K562 (cell line): ENCODE data around the gene VEGFB. TPM values are rescaled to one million over a fixed set of nuclear protein-coding genes. Genes with fewer than 3 reads are reported as not detected.
A peak's percentile ranks its signal among the peaks of the same experiment; 100 is the strongest.

Experiments
- ADNP ChIP-seq: fragments of 200-800 bp; sonication (Bioruptor generic); IDR thresholded peaks from 2 replicates; pipeline ENCODE4 v1.6.1; 2016; ENCODE audit warnings: missing genetic modification characterization, missing compliant biosample characterization
- ATF7 ChIP-seq: fragments of 450-650 bp; IDR thresholded peaks from 2 replicates; pipeline ENCODE4 v1.7.1; 2014; ENCODE audit warnings: mild to moderate bottlenecking, moderate library complexity
- CXXC5 ChIP-seq: fragments of 250-450 bp; sonication (Bioruptor Pico); IDR thresholded peaks from 2 replicates; pipeline ENCODE4 v1.8.0; 2022; ENCODE audit warnings: inconsistent platforms, mild to moderate bottlenecking, moderate library complexity
- ETV1 ChIP-seq: fragments of 450-650 bp; conservative IDR thresholded peaks from 2 replicates; pipeline ENCODE4 v1.6.1; 2016; ENCODE audit warnings: missing genetic modification characterization, control low read depth, low read depth, missing compliant biosample characterization
- GTF2F1 ChIP-seq: IDR thresholded peaks from 2 replicates; pipeline ENCODE4 v1.6.1; 2011; ENCODE audit warnings: low read depth, low read length, improper control_type of control experiment
- JUND ChIP-seq, 2 experiments: IDR thresholded peaks; 2 replicates in 1 of 2; 3 replicates in 1 of 2; pipeline ENCODE4 v1.6.1; 2011; ENCODE audit warnings: borderline replicate concordance in 2 of 2, low read depth in 2 of 2, low read length in 2 of 2, improper control_type of control experiment in 1 of 2, missing biosample characterization in 1 of 2, missing genetic modification characterization in 1 of 2, missing genetic modification reagents in 1 of 2
- KDM1A ChIP-seq, 2 experiments: fragments of 450-650 bp; IDR thresholded peaks; 2 replicates each; pipeline ENCODE4 v1.6.1; 2016; ENCODE audit warnings: mild to moderate bottlenecking in 2 of 2
- KLF16 ChIP-seq: IDR thresholded peaks from 2 replicates; pipeline ENCODE4 v1.6.1; 2016; ENCODE audit warnings: antibody characterized with exemption
- NFRKB ChIP-seq: fragments of 450-650 bp; IDR thresholded peaks from 2 replicates; pipeline ENCODE4 v1.6.1; 2016; ENCODE audit warnings: low read depth
- PTRF ChIP-seq: fragments of 450-650 bp; IDR thresholded peaks from 2 replicates; pipeline ENCODE4 v1.6.1; 2016; ENCODE audit warnings: mild to moderate bottlenecking, missing genetic modification characterization, missing compliant biosample characterization
- RCOR1 ChIP-seq, 2 experiments: IDR thresholded peaks; 2 replicates each; pipeline ENCODE4 v1.6.1; 2012; ENCODE audit warnings: low read depth in 2 of 2, low read length in 2 of 2, borderline replicate concordance in 1 of 2, improper control_type of control experiment in 1 of 2
- SMAD1 ChIP-seq: fragments of 150-350 bp; IDR thresholded peaks from 2 replicates; pipeline ENCODE4 v1.6.1; 2014; ENCODE audit warnings: low read length, low read depth; ENCODE audit not compliant: partially characterized antibody
- SMAD2 ChIP-seq: fragments of 150-350 bp; IDR thresholded peaks from 2 replicates; pipeline ENCODE4 v1.6.1; 2014; ENCODE audit warnings: low read depth, mild to moderate bottlenecking, low read length
- STAG1 ChIP-seq: sonication (generic); formaldehyde crosslinking; IDR thresholded peaks from 2 replicates; pipeline ENCODE4 v1.5.0; 2020; ENCODE audit warnings: missing genetic modification reagents, borderline replicate concordance
- STAT5A ChIP-seq: IDR thresholded peaks from 2 replicates; pipeline ENCODE4 v1.6.1; 2012; ENCODE audit warnings: low read length, inconsistent platforms, borderline replicate concordance
- TRIM28 ChIP-seq: fragments of 450-650 bp; IDR thresholded peaks from 2 replicates; pipeline ENCODE4 v1.6.1; 2017
- ZNF140 ChIP-seq: fragments of 250-450 bp; sonication (Bioruptor Pico); IDR thresholded peaks from 2 replicates; pipeline ENCODE4 v1.8.0; 2021; ENCODE audit warnings: moderate library complexity, mild to moderate bottlenecking, inconsistent platforms
- ZNF175 ChIP-seq: fragments of 200-800 bp; sonication (Bioruptor generic); IDR thresholded peaks from 2 replicates; pipeline ENCODE4 v1.6.1; 2016; ENCODE audit warnings: low read depth, mild to moderate bottlenecking, missing genetic modification characterization, missing compliant biosample characterization
- ZNF282 ChIP-seq: sonication (generic); formaldehyde crosslinking; IDR thresholded peaks from 2 replicates; pipeline ENCODE4 v1.8.1; 2023; ENCODE audit warnings: missing genetic modification reagents
- polyA plus RNA-seq, 8 experiments: library from polyadenylated mRNA; depleted of rRNA in 4 of 8; stranded (reverse) in 5 of 8; unstranded in 3 of 8; fragments of >200 nt; fragmentation: Nextera tagmentation in 2 of 8; fragmentation: Illumina TruSeq in 1 of 8; extraction: Ambion mirVana in 2 of 8; extraction: Trizol in 1 of 8; gene quantifications; 2 replicates each; pipeline versions ENCODE4 v1.2.1 to v1.2.3, GENCODE V29; 2011 to 2014; ENCODE audit warnings: inconsistent platforms in 1 of 8, missing spikeins in 1 of 8
- total RNA-seq, 7 experiments: library from RNA; depleted of rRNA in 6 of 7; stranded (reverse); fragments of >200 nt in 6 of 7; fragmentation: Illumina TruSeq in 2 of 7; extraction: Trizol in 2 of 7; gene quantifications; 2 replicates each; pipeline versions ENCODE4 v1.2.1 to v1.2.3, GENCODE V29; 2011 to 2021; ENCODE audit warnings: low replicate concordance in 1 of 7
- TF ChIP-seq, protein P1 (sequence below), 2 experiments: fragments of 450-650 bp in 1 of 2; IDR thresholded peaks; 2 replicates each; pipeline ENCODE4 v1.6.1; 2011 to 2017; ENCODE audit warnings: low read depth in 2 of 2, antibody characterized with exemption in 1 of 2, borderline replicate concordance in 1 of 2, low read length in 1 of 2, mild to moderate bottlenecking in 1 of 2, mixed read lengths in 1 of 2; ENCODE audit not compliant: control insufficient read depth in 1 of 2
- TF ChIP-seq, protein P2 (sequence below): IDR thresholded peaks from 2 replicates; pipeline ENCODE4 v1.6.1; 2011; ENCODE audit not compliant: insufficient read length; ENCODE audit errors: extremely low read depth
- TF ChIP-seq, protein P3 (sequence below): sonication (generic); formaldehyde crosslinking; IDR thresholded peaks from 2 replicates; pipeline ENCODE4 v1.8.0; 2022; ENCODE audit warnings: mild to moderate bottlenecking, missing genetic modification reagents, borderline replicate concordance

The VEGFB gene
- total and polyA plus RNA-seq, 9 of the 15 experiments (the other 6 are each of a cell fraction or from before 2014, with no cell fraction given), result 11.0 to 83.4 (median 25.7) TPM

GRCh38 chr11:64249563-64250414 is 15.4 kb downstream of the VEGFB start (continued):
- TF ChIP-seq GTF2F1 (no peak), STAT5A (no peak), SMAD2 (no peak), KLF16 (no peak), TRIM28 (no peak), CXXC5 (CRISPR knock-in tag) (no peak), ETV1 (tag) (no peak), SMAD1 (no peak), ADNP (tag) (no peak), ZNF140 (CRISPR knock-in tag) (no peak), ZNF282 (CRISPR knock-in tag) (no peak), ATF7 (no peak), ZNF175 (CRISPR knock-in tag) (no peak), JUND (IDR thresholded peaks at IDR 0.05; ENCODE audit: borderline replicate concordance, low read depth, low read length) (no peak), JUND (tag; IDR thresholded peaks at IDR 0.05; ENCODE audit: borderline replicate concordance, low read depth, low read length) (no peak), PTRF (tag) (no peak), KDM1A (IDR thresholded peaks at IDR 0.05) (peak in 1 of 2 experiments; percentile 97; a peak in 3 of 4 replicates), STAG1 (no peak), NFRKB (no peak), RCOR1 (IDR thresholded peaks at IDR 0.05; ENCODE audit: borderline replicate concordance in 1 of 2, low read depth in 2 of 2, low read length in 2 of 2) (peak; percentile 70 to 95)
- TF ChIP-seq, protein P1, sequence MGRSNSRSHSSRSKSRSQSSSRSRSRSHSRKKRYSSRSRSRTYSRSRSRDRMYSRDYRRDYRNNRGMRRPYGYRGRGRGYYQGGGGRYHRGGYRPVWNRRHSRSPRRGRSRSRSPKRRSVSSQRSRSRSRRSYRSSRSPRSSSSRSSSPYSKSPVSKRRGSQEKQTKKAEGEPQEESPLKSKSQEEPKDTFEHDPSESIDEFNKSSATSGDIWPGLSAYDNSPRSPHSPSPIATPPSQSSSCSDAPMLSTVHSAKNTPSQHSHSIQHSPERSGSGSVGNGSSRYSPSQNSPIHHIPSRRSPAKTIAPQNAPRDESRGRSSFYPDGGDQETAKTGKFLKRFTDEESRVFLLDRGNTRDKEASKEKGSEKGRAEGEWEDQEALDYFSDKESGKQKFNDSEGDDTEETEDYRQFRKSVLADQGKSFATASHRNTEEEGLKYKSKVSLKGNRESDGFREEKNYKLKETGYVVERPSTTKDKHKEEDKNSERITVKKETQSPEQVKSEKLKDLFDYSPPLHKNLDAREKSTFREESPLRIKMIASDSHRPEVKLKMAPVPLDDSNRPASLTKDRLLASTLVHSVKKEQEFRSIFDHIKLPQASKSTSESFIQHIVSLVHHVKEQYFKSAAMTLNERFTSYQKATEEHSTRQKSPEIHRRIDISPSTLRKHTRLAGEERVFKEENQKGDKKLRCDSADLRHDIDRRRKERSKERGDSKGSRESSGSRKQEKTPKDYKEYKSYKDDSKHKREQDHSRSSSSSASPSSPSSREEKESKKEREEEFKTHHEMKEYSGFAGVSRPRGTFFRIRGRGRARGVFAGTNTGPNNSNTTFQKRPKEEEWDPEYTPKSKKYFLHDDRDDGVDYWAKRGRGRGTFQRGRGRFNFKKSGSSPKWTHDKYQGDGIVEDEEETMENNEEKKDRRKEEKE (IDR thresholded peaks at IDR 0.05; ENCODE audit: borderline replicate concordance in 1 of 2, control insufficient read depth in 1 of 2, low read depth in 2 of 2, low read length in 1 of 2), result no peak
- TF ChIP-seq, protein P2, sequence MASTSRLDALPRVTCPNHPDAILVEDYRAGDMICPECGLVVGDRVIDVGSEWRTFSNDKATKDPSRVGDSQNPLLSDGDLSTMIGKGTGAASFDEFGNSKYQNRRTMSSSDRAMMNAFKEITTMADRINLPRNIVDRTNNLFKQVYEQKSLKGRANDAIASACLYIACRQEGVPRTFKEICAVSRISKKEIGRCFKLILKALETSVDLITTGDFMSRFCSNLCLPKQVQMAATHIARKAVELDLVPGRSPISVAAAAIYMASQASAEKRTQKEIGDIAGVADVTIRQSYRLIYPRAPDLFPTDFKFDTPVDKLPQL, result no peak
- TF ChIP-seq, protein P3, sequence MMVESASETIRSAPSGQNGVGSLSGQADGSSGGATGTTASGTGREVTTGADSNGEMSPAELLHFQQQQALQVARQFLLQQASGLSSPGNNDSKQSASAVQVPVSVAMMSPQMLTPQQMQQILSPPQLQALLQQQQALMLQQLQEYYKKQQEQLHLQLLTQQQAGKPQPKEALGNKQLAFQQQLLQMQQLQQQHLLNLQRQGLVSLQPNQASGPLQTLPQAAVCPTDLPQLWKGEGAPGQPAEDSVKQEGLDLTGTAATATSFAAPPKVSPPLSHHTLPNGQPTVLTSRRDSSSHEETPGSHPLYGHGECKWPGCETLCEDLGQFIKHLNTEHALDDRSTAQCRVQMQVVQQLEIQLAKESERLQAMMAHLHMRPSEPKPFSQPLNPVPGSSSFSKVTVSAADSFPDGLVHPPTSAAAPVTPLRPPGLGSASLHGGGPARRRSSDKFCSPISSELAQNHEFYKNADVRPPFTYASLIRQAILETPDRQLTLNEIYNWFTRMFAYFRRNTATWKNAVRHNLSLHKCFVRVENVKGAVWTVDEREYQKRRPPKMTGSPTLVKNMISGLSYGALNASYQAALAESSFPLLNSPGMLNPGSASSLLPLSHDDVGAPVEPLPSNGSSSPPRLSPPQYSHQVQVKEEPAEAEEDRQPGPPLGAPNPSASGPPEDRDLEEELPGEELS (CRISPR knock-in tag), result no peak
